Measurements from ENCODE around the gene ACCSL. TPM values are rescaled to one million over a fixed set of nuclear protein-coding genes. Genes with fewer than 3 reads are reported as not detected.

ACCSL gene
- not detected for total RNA-seq (2021; fragmentation: NEBNext Ultra II Directional; extraction: Animal tissue kit (Norgen Biotek cat#: 25700))
- long read RNA-seq = 0 reads

DNA sequence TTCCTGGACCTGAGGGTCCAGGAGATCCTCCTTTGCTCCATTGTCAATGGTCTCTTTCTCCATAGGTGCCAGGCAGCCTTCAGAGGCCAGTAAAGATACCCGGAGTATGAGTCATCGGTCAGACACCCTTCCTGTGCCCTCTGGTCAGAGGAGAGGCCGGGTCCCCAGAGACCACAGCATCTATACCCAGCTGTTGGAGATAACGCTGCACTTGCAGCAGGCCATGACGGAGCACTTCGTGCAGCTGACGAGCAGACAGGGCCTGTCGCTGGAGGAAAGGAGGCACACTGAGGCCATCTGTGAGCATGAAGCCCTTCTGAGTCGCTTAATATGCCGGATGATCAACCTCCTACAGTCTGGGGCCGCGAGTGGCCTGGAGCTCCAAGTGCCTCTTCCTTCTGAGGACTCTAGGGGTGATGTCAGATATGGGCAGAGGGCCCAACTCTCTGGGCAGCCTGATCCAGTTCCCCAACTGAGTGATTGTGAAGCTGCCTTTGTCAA is at the start of gene ACCSL:
Gene ACCSL (plus strand): TSS at position 51 of the 501 bp plus-strand sequence. CDS start 56 bp downstream, at position 107.
- H3K27ac Mint-ChIP-seq = no peak within 1 kb of the TSS
- H3K4me3 Mint-ChIP-seq = no peak within 1 kb of the TSS
- H3K9me3 Mint-ChIP-seq = no peaks in the 10 kb centered on the region
- TF ChIP-seq, protein P1, sequence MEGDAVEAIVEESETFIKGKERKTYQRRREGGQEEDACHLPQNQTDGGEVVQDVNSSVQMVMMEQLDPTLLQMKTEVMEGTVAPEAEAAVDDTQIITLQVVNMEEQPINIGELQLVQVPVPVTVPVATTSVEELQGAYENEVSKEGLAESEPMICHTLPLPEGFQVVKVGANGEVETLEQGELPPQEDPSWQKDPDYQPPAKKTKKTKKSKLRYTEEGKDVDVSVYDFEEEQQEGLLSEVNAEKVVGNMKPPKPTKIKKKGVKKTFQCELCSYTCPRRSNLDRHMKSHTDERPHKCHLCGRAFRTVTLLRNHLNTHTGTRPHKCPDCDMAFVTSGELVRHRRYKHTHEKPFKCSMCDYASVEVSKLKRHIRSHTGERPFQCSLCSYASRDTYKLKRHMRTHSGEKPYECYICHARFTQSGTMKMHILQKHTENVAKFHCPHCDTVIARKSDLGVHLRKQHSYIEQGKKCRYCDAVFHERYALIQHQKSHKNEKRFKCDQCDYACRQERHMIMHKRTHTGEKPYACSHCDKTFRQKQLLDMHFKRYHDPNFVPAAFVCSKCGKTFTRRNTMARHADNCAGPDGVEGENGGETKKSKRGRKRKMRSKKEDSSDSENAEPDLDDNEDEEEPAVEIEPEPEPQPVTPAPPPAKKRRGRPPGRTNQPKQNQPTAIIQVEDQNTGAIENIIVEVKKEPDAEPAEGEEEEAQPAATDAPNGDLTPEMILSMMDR (IDR thresholded peaks at IDR 0.05) = no peak
- H3K36me3 Mint-ChIP-seq (ENCODE audit: low read depth) = no peaks in the 10 kb centered on the region
- peaks cover 23% of the 10 kb centered on the region for H3K27me3 Mint-ChIP-seq (ENCODE audit: insufficient read depth)
- H3K4me1 Mint-ChIP-seq (ENCODE audit: low read depth) = no peaks in the 10 kb centered on the region
- no peak for DNase-seq

DNA sequence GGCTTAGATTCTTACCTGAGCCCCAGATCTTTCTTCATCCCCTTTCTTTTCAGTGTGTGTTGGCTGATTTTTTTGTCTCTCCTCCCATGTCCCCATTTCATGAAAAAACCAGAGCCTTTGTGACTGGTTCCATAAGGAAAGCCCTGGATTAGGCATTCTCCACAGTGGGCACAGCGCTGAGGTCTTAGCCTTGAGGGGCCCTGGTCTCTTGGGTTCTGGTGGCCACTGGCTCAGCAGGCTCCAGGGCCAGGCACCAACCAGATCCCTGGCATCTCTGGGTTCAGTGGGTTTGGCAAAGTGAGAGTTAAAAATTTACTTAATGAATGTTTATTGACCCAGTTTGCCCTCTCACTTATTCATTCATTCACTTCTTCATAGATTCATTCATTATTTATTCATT is 49.5 kb upstream of the ACCSL start:
- H3K4me1 Mint-ChIP-seq (ENCODE audit: low read depth) = no peaks in the 10 kb centered on the region
- no peak overlapping the region for H3K4me3 Mint-ChIP-seq
- peaks cover 37% of the 10 kb centered on the region for H3K27me3 Mint-ChIP-seq (ENCODE audit: insufficient read depth)
- no peak overlapping the region for H3K27ac Mint-ChIP-seq
- no peaks in the 10 kb centered on the region for H3K36me3 Mint-ChIP-seq (ENCODE audit: low read depth)
- TF ChIP-seq, protein P1 (IDR thresholded peaks at IDR 0.05) = no peak
- H3K9me3 Mint-ChIP-seq = no peaks in the 10 kb centered on the region
- DNase-seq = no peak

DNA sequence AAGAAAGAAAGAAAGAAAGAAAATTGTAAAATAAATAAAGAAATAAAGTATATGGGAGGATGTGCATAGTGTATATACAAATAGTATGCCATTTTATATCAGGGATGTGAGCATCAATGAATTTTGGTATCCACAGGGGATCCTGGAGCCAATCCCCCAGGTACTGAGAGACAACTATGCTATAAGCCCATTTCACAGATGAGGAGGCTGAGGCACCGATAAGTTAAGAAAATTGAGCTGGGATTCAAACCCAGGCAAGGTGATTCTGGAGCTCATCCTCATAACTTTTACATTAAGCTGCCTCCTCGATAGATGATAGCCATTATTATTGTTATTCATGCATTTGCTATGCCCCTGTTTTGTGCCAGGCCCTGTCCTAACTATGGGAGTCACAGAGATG is 47.0 kb upstream of the ACCSL start:
- Mint-ChIP-seq H3K9me3 (no peaks in the 10 kb centered on the region), H3K27me3 (ENCODE audit: insufficient read depth) (peaks cover 43% of the 10 kb centered on the region), H3K27ac (no peak overlapping the region), H3K4me3 (no peak overlapping the region), H3K36me3 (ENCODE audit: low read depth) (no peaks in the 10 kb centered on the region), H3K4me1 (ENCODE audit: low read depth) (no peaks in the 10 kb centered on the region)
- DNase-seq = no peak
- TF ChIP-seq, protein P1 (IDR thresholded peaks at IDR 0.05) = no peak

DNA sequence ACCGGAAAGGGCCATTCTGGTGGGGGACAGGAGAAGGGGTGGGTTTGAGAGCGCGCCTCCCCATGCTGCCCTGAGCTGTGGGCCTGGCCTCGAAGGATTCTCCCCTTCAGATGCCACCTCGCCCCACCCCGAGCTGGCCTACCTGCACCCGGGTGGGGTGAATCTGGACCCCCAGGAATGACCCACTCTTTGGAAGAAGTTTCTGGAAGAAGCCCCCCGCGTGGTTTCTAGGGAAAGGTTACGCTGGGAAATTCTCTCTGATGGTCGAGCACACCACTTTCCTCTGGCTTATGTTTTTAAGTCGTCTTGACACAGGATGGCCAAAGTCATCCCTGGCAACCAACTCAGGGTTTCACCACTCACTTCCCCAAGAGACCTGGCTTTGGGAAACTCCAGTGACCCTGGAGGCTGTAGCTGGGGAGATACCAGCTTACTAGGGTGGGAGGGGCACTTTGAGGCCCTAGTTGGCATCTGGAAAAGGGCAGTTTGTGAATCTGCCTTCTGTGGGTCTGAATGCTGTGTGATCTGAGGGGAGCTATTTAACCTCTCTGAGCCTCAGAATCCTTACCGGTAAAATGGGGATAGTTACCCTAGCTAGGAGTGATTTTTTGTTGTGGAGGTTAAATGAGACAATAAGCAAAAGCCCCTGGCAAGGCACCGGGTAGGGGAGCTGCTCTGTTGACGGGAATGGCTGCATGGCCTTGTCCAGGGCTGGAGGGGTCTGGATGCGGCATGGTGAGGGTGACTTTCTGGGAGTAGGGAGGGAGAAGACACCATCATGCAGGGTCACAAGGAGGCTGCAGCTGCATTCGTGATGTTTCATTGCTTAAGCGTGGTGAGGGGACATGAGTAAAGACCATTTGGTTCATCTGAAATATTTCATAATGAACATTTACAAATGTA is 45.3 kb upstream of the ACCSL start:
- peaks cover 4% of the 10 kb centered on the region for H3K4me1 Mint-ChIP-seq (ENCODE audit: low read depth)
- TF ChIP-seq, protein P1 (IDR thresholded peaks at IDR 0.05) = no peak
- no peak for DNase-seq
- H3K4me3 Mint-ChIP-seq = no peak overlapping the region
- H3K27ac Mint-ChIP-seq = no peak overlapping the region
- H3K27me3 Mint-ChIP-seq (ENCODE audit: insufficient read depth) = peaks cover 37% of the 10 kb centered on the region
- H3K9me3 Mint-ChIP-seq = no peaks in the 10 kb centered on the region
- no peaks in the 10 kb centered on the region for H3K36me3 Mint-ChIP-seq (ENCODE audit: low read depth)

DNA sequence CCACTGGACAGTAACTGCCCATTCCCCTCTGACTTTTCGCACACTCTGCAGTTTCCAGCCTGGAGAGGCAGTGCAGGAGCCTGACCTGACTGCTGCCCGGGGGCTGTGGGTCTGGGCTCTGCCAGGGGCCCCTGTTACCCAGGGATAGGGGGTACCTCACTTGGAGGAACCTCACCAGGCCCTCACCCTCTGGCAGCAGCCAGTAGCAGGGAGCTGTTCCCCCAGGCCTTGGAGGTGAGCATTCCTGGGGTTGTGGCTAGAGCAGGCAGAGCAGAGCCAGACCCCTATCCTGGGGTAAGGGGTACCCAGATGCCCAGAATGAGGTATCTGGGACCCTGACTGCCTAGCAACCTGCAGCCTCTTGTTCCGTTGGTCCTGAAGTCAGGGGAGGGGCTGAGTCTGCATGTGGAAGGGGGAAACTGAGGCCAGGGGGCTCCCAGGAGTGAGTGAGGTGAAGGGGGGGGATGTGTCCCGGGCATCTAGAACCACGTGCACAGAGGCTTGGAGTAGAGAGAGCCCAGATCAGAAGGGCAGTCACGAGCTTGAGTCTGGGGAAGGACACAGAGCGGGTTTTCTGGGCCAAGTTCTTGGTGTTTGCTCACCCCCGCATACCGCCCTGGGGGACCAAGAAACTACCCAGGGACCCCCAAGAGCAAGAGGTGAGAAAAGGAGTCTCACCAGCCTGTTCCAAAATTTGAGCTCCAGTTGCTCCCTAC is 43.9 kb upstream of the ACCSL start:
- no peak for DNase-seq
- Mint-ChIP-seq H3K9me3 (no peaks in the 10 kb centered on the region), H3K4me3 (no peak overlapping the region), H3K36me3 (ENCODE audit: low read depth) (no peaks in the 10 kb centered on the region), H3K4me1 (ENCODE audit: low read depth) (peaks cover 16% of the 10 kb centered on the region), H3K27me3 (ENCODE audit: insufficient read depth) (peaks cover 25% of the 10 kb centered on the region), H3K27ac (no peak overlapping the region)
- TF ChIP-seq, protein P1 (IDR thresholded peaks at IDR 0.05) = no peak

All from HFFc6 (cell line).